BLaER1 treated with 17β-estradiol and CSF1 and Interleukin-3, amounts not matched to agents 10 nM and 100 nM (cell line): Measurements from ENCODE around the gene GGA3.

Source experiments
- H3K27ac ChIP-seq, 11 experiments: shearing (Covaris generic); formaldehyde crosslinking; 2 replicates each; pipeline ENCODE4 v1.8.1; 2022
- H3K27me3 ChIP-seq, 11 experiments: shearing (Covaris generic); formaldehyde crosslinking; 2 replicates each; pipeline ENCODE4 v1.8.1; 2022
- H3K36me3 ChIP-seq, 11 experiments: shearing (Covaris generic); formaldehyde crosslinking; 2 replicates each; pipeline ENCODE4 v1.8.1; 2022
- H3K4me1 ChIP-seq, 10 experiments: shearing (Covaris generic); formaldehyde crosslinking; 2 replicates each; pipeline ENCODE4 v1.8.1; 2022
- H3K4me2 ChIP-seq, 11 experiments: shearing (Covaris generic); formaldehyde crosslinking; 2 replicates each; pipeline ENCODE4 v1.8.1; 2022
- H3K4me3 ChIP-seq, 10 experiments: shearing (Covaris generic); formaldehyde crosslinking; 2 replicates each; pipeline ENCODE4 v1.8.1; 2022
- H3K9ac ChIP-seq, 11 experiments: shearing (Covaris generic); formaldehyde crosslinking; 2 replicates each; pipeline ENCODE4 v1.8.1; 2022
- H3K9me3 ChIP-seq, 11 experiments: shearing (Covaris generic); formaldehyde crosslinking; replicated peaks in 1 of 11; 2 replicates each; pipeline ENCODE4 v1.8.1; 2022
- H4K20me1 ChIP-seq, 11 experiments: shearing (Covaris generic); formaldehyde crosslinking; 2 replicates each; pipeline ENCODE4 v1.8.1; 2022
- Cebpa-rat ChIP-seq, 11 experiments: shearing (Covaris generic); IDR thresholded peaks; 2 replicates each; pipeline ENCODE4 v1.8.1; 2022

Gene GGA3

GRCh38 chr17:75261336-75262111 is at the start of gene GGA3, which contains the start of gene MRPS7:
GGA3 (minus strand) TSS chr17:75261606; CDS start chr17:75261587, 19 bp downstream.
MRPS7 (plus strand) TSS chr17:75261879; CDS start chr17:75261901, 22 bp downstream.
- TF ChIP-seq Cebpa-rat (IDR thresholded peaks at IDR 0.05), result no peak
- Histone ChIP-seq H3K9ac (peak within 1 kb of the TSS; percentile 95 to 99 (median 99)), H3K27ac (peak within 1 kb of the TSS; percentile 94 to 99 (median 97)), H3K9me3 (no peaks in the 10 kb centered on the region), H3K36me3 (peaks cover 33 to 51% (median 38%) of the 10 kb centered on the region in 11 experiments), H3K27me3 (no peaks in the 10 kb centered on the region), H4K20me1 (peaks cover 0 to 33% (median 17%) of the 10 kb centered on the region in 11 experiments; a peak in 10 of 22 replicates), H3K4me1 (peaks cover 27 to 57% (median 37%) of the 10 kb centered on the region in 10 experiments), H3K4me2 (peak within 1 kb of the TSS; percentile 82 to 99 (median 97)), H3K4me3 (peak within 1 kb of the TSS; percentile 85 to 98 (median 88))

- no peaks in the 10 kb centered on the region for H3K27me3 ChIP-seq
- 0 out of 22 replicates have a peak, but pooled peaks cover 0 to 5% (median 0%) of the 10 kb centered on the region in 11 experiments for H4K20me1 ChIP-seq
- H3K27ac ChIP-seq, result peak overlapping the region; percentile 4 to 95 (median 74); a peak in 19 of 22 replicates
- peak overlapping the region in 7 of 11 experiments; percentile 6 to 76 (median 59); a peak in 13 of 22 replicates for H3K9ac ChIP-seq
- peaks cover 0 to 14% (median 10%) of the 10 kb centered on the region in 11 experiments; a peak in 7 of 22 replicates for H3K36me3 ChIP-seq
- peaks cover 44 to 97% (median 70%) of the 10 kb centered on the region in 10 experiments for H3K4me1 ChIP-seq
- H3K4me2 ChIP-seq, result peak overlapping the region in 9 of 11 experiments; percentile 21 to 95 (median 83); a peak in 17 of 22 replicates
- TF ChIP-seq Cebpa-rat (IDR thresholded peaks at IDR 0.05), result no peak; a peak in 1 of 22 replicates
- no peak overlapping the region for H3K4me3 ChIP-seq
- no peaks in the 10 kb centered on the region for H3K9me3 ChIP-seq
Observed at GRCh38 chr17:75308732-75309629, 47.6 kb upstream of the GGA3 start.

GRCh38 chr17:75307957-75308731 is 46.7 kb upstream of the GGA3 start:
- Histone ChIP-seq H3K4me3 (no peak overlapping the region), H3K9me3 (no peaks in the 10 kb centered on the region), H3K4me1 (peaks cover 40 to 97% (median 62%) of the 10 kb centered on the region in 10 experiments), H4K20me1 (0 out of 22 replicates have a peak, but pooled peaks cover 0 to 5% (median 0%) of the 10 kb centered on the region in 11 experiments), H3K36me3 (peaks cover 0 to 23% (median 8%) of the 10 kb centered on the region in 11 experiments; a peak in 9 of 22 replicates), H3K27me3 (no peaks in the 10 kb centered on the region), H3K4me2 (peak overlapping the region; percentile 1 to 95 (median 21); a peak in 15 of 22 replicates), H3K9ac (peak overlapping the region in 2 of 11 experiments; percentile 15 to 33; a peak in 3 of 22 replicates), H3K27ac (peak overlapping the region; percentile 8 to 95 (median 74); a peak in 17 of 22 replicates)
- no peak for TF ChIP-seq Cebpa-rat (IDR thresholded peaks at IDR 0.05)

- no peaks in the 10 kb centered on the region for H3K27me3 ChIP-seq
- no peak for TF ChIP-seq Cebpa-rat (IDR thresholded peaks at IDR 0.05)
- no peak overlapping the region for H3K4me3 ChIP-seq
- H4K20me1 ChIP-seq, result no peaks in the 10 kb centered on the region
- no peaks in the 10 kb centered on the region for H3K9me3 ChIP-seq
- peak overlapping the region in 5 of 11 experiments; percentile 55 to 92 (median 73); a peak in 10 of 22 replicates for H3K4me2 ChIP-seq
- H3K9ac ChIP-seq, result peak overlapping the region in 3 of 11 experiments; percentile 11 to 33 (median 11); a peak in 3 of 22 replicates
- H3K27ac ChIP-seq, result peak overlapping the region in 5 of 11 experiments; percentile 39 to 98 (median 61); a peak in 10 of 22 replicates
- H3K4me1 ChIP-seq, result peaks cover 21 to 99% (median 44%) of the 10 kb centered on the region in 10 experiments
- peaks cover 0 to 31% (median 10%) of the 10 kb centered on the region in 11 experiments; a peak in 10 of 22 replicates for H3K36me3 ChIP-seq
Observed at GRCh38 chr17:75301502-75302206, 40.2 kb upstream of the GGA3 start.

- Histone ChIP-seq H3K4me2 (peak overlapping the region in 5 of 11 experiments; percentile 55 to 92 (median 73); a peak in 11 of 22 replicates), H3K27ac (peak overlapping the region in 6 of 11 experiments; percentile 18 to 98 (median 56); a peak in 10 of 22 replicates), H4K20me1 (no peaks in the 10 kb centered on the region), H3K9me3 (no peaks in the 10 kb centered on the region), H3K4me3 (no peak overlapping the region), H3K4me1 (peaks cover 27 to 99% (median 50%) of the 10 kb centered on the region in 10 experiments), H3K36me3 (peaks cover 0 to 25% (median 7%) of the 10 kb centered on the region in 11 experiments; a peak in 10 of 22 replicates), H3K9ac (peak overlapping the region in 3 of 11 experiments; percentile 11 to 33 (median 11); a peak in 3 of 22 replicates), H3K27me3 (no peaks in the 10 kb centered on the region)
- no peak for TF ChIP-seq Cebpa-rat (IDR thresholded peaks at IDR 0.05)
Observed at GRCh38 chr17:75301049-75301448, 39.6 kb upstream of the GGA3 start.

- H3K9me3 ChIP-seq, result no peaks in the 10 kb centered on the region
- peak overlapping the region in 4 of 11 experiments; percentile 52 to 98 (median 66); a peak in 5 of 22 replicates for H3K27ac ChIP-seq
- no peaks in the 10 kb centered on the region for H3K27me3 ChIP-seq
- peaks cover 0 to 20% (median 7%) of the 10 kb centered on the region in 11 experiments; a peak in 10 of 22 replicates for H3K36me3 ChIP-seq
- no peak overlapping the region for H3K9ac ChIP-seq
- H3K4me2 ChIP-seq, result peak overlapping the region in 5 of 11 experiments; percentile 55 to 92 (median 73); a peak in 12 of 22 replicates
- peaks cover 35 to 98% (median 58%) of the 10 kb centered on the region in 10 experiments for H3K4me1 ChIP-seq
- H3K4me3 ChIP-seq, result no peak overlapping the region
- TF ChIP-seq Cebpa-rat (IDR thresholded peaks at IDR 0.05), result peak in 5 of 11 experiments; percentile 15 to 80 (median 27); a peak in 3 of 22 replicates
- no peaks in the 10 kb centered on the region for H4K20me1 ChIP-seq
Observed at GRCh38 chr17:75300280-75300679, 38.9 kb upstream of the GGA3 start.
